NCI-H2227 treated with DMSO at 0.1 percent for 48 hours (cell line): ENCODE data around the gene TTBK2.
"Not testable (repeated sequence)": the region's sequence is repeated elsewhere in the genome, so short reads cannot be mapped to it uniquely, and the experiment has no call there.

ENCODE experiments used
- DNase-seq: peaks from one replicate; lab custom pipeline; 2025; lab: John Stamatoyannopoulos, UW

Gene TTBK2

GRCh38 chr15:42903388-42904324 is 16.9 kb downstream of the TTBK2 start:
- no peak for DNase-seq

- DNase-seq, result not testable (repeated sequence)
Measured at GRCh38 chr15:42893911-42894310, 26.7 kb downstream of the TTBK2 start.

DNA sequence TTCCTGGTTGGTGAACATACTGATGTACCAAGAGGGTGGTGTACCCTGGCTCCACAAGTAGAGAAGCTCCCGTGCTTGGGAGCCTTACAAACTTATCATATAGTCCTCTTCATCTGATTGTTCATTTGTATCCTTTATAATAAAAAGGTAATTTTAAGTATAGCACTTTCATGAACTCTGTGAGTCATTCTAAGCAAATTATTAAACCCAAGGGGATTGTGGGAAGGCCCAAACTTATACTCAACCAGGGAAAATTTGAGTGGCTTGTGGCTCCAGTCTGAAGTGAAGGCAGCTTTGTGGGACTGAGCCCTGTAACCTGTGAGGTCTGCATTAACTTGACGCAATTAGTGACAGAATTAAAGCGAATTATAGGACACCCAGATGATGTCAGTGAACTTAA is 29.0 kb downstream of the TTBK2 start:
- no peak for DNase-seq

DNA sequence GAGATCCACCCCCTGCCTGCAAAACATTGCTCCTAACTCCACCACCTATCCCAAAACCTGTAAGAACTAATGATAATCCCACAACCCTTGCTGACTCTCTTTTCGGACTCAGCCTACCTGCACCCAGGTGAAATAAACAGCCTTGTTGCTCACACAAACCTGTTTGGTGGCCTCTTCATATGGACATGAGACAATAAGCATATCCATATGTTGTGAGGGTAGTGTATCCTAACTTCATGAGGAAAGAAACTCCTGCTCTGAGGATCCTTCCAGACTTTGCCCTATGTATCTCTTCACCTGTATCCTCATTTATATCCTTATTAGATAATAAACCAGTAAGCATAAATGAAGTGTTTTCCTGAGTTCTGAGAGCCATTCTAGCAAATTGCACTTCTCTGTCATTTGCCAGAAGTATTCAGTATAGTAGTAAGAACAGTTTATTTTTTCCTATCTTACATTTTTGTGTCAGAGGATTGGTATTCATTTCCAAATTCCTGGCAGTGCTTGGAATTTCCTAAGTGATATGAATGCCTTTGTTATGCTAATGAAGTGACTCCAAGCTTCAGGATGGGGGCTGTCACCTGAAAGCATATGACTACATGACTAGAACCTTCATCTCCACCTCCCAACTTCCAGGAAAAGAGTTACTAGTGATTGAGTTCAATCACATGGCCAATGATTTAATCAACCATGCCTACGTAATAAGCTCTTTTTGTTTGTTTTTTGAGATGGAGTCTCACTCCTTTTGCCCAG is 30.2 kb downstream of the TTBK2 start:
- DNase-seq, result no peak

DNA sequence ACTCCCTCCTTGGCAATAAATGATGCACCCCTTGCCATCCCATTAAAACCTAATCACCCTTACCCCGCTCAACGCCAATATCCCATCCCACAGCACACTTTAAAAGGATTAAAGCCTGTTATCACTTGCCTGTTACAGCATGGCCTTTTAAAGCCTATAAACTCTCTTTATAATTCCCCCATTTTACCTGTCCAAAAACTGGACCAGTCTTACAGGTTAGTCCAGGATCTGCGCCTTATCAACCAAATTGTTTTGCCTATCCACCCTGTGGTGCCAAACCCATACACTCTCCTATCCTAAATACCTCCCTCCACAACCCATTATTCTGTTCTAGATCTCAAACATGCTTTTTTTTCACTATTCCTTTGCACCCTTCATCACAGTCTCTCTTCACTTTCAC is 33.2 kb downstream of the TTBK2 start:
- DNase-seq, result not testable (repeated sequence)

DNA sequence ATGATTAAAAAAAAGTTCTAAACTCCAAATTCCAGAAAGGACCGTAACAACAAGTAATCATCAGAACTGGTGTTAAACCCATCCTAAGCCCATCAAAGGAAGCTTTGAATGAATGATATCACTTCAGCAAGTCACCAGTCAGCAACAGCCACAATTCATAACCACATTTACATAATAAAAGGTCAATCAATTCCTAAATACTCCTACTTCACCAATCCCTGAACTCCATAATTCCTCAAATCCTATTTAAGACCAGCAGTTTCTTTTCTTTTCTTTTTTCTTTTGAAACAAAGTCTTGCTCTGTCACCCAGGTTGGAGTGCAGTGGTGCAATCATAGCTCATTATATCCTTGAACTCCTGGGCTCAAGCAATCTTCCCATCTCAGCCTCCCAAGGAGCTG is 40.5 kb downstream of the TTBK2 start:
- DNase-seq, result no peak

GRCh38 chr15:42879443-42879842 is 41.1 kb downstream of the TTBK2 start:
- DNase-seq, result no peak

DNA sequence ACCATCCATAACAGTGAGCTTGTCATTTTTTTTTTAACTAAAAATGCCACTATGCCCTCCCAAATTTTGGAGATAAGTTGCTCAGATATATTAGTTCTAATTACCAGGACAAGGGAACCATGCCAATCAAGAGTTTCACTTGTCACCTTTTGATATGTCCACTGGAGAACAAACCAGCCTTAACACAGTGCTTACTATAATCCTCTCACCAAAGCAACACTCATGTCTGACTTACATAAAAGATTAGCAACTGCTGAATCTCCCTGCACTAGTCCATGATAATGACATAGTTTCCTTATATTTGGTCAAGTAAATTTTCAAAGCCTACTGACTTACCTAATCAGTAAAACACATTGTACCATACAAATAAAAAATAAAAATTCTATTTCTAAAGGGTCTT is 44.4 kb downstream of the TTBK2 start:
- DNase-seq, result no peak

DNA sequence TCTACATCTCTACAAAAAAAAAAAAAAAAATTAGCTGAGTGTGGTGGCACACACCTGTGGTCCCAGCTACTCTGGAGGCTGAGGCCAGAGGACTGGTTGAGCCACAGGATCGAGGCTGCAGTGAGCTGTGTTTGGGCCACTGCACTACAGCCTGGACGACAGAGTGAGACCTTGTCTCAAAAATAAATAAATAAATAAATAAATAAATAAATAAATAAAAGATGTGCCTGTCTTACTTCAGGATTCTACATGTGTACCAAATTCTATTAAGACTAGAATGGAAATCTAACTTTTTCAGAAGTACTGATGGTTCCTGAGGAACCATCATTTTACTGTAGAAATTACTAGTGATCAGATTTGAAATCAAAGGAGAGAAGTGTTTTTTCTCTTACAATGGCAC is 51.9 kb downstream of the TTBK2 start:
- no peak for DNase-seq

GRCh38 chr15:42863572-42864239 is 56.9 kb downstream of the TTBK2 start:
- DNase-seq, result no peak

DNA sequence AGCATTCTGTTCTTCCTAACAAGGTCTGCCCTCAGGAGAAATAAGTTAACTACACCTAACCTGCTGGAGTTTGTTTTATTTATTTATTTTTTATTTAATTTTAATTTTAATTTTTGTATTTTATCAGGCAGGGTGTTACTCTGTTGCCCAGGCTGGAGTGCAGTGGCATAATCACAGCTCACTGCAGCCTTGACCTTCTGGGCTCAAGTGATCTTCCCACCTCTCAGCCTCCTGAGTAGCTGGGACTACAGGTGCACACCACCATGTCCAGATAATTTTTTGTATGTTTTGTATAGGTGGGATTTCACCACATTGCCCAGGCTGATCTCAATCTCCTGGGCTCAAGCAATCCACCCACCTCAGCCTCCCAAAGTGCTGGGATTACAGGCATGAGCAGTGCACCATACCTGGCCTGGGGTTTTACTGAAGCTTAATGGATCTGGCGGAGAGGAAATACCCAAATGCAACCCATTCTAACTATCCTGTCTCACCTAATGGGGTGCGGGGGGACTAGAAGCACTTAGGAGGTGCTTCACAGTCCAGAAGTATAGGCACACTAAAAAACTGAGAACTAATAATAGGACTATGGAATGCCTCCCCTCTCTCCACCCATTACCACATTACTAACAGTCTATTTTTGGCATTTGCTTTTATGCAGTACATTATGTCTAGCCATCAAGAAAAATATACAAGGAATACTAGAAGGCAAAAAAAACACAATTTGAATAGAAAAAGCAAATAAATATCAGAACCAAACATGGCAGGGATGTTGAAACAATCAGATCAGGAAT is 61.4 kb downstream of the TTBK2 start:
- DNase-seq, result no peak

DNA sequence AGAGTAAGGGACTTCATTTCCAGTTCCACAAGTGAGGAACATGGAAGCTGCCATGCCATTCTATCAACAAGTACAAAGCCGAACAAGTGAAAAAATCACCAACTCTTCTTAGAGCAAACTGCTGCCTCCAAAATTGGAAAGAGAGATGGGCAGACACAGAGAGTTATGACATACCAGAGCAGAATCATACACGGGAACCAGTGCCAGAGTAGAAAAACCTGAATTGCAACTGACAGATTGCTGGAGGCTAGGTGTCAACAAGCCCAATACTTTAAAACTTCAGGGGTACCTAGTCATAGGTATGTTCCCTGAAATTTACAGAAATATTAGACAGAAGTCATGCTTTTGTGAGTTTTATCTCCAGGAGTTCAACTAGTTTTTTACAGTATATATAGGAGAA is 62.0 kb downstream of the TTBK2 start:
- no peak for DNase-seq

- no peak for DNase-seq
Measured at GRCh38 chr15:42854576-42854975, 66.0 kb downstream of the TTBK2 start.

DNA sequence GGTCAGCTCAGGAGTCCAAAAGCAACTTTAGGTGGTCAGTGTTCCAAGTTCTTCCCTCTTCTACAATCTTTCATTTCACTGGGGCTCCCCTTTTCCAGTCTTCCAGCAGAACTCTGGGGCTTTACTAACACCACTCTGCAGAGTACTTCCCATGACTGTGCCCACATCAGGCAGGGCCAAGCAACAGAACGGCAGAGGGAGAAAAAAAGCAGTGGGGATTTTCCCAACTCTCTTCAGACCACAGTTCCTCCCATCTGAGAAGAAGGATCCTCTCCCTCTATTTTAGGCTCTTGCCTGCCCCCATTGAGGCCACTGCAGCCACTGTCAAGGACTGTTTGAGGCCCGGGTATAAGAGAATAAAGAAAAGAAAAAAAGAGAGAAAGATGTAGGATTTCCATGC is 70.7 kb downstream of the TTBK2 start:
- DNase-seq, result no peak

GRCh38 chr15:42848846-42849245 is 71.7 kb downstream of the TTBK2 start:
- DNase-seq, result no peak

- DNase-seq, result no peak
Measured at GRCh38 chr15:42846647-42847046, 73.9 kb downstream of the TTBK2 start.

DNA sequence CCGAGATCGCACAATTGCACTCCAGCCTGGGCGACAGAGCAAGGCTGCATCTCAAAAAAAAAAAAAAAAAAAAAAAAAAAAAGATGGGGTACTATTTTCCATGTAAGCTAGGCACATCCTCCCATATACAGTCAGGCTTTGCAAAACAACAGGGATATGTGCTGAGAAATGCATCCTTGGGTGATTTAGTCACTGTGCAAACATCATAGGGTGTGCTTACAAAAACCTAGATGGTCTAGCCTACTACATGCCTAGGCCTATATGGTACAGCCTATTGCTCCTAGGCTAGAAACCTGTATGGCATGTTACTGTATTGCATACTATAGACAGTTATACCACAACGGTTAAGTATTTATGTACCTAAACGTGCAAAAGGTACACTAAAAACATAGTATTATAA is 75.0 kb downstream of the TTBK2 start:
- DNase-seq, result no peak

DNA sequence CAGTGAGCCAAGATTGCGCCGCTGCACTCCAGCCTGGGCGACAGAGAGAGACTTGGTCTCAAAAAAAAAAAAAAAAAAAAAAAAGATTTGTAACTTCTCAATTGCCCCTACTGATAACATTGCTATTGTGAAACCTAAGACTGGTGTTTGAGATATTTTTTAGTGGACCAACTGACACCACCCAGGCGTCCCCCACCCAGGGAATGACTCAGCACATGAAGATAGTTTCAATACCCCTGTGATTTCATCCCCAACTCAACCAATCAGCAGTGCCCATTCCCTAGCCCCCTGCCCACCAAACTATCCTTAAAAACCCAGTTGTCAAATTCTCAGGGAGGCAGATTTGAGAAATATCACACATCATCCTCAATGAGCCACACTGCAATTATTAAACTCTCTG is 76.9 kb downstream of the TTBK2 start:
- DNase-seq, result no peak

DNA sequence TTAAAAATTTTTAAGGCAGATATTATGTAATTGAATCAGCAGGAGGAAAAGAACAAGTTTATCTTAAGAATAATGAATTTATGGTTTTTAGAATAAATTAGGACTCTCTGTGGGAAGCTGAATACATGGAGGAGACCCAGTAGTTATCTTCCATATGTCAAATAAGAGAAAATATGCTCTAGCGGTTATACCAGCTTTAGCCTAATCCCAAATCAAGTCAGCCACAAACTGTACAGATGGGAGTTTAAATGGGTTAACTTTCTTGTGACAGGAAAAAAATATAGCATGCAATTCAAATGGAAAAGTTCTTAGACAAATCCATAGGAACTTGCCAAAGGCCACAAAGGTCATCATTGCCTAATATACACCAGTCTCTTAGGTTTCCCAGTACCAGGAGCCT is 84.3 kb downstream of the TTBK2 start:
- no peak for DNase-seq

- no peak for DNase-seq
Measured at GRCh38 chr15:42832576-42832975, 88.0 kb downstream of the TTBK2 start.

- no peak for DNase-seq
Measured at GRCh38 chr15:42826251-42826890, 94.2 kb downstream of the TTBK2 start.
